Measurements from ENCODE around the gene VSTM4. TPM values are rescaled to one million over a fixed set of nuclear protein-coding genes. Genes with fewer than 3 reads are reported as not detected.

Gene VSTM4
- polyA plus RNA-seq, 1 experiment, result 4.4 TPM

GRCh38 chr10:49053998-49054692 lies 61.2 kb downstream of the VSTM4 start:
- H3K36me3 ChIP-seq (ENCODE audit: control insufficient read depth, insufficient read depth, low read length), result no peaks in the 10 kb centered on the region
- DNase-seq (ENCODE audit: low read depth), result no peak
- H3K4me3 ChIP-seq (ENCODE audit: low read depth, low read length), result no peak overlapping the region
- POLR2A ChIA-PET, result no interaction called here
- CTCF ChIA-PET, result interaction anchor here (1.4 kb wide), 1 partner anchor 16 kb away, joined by 3 read pairs; no protein-coding TSS in a partner anchor
- no peaks in the 10 kb centered on the region; the same call in 1 of the 2 replicates for H3K27me3 ChIP-seq (ENCODE audit: control insufficient read depth, insufficient read depth, low read length)
- TF ChIP-seq, protein P1, sequence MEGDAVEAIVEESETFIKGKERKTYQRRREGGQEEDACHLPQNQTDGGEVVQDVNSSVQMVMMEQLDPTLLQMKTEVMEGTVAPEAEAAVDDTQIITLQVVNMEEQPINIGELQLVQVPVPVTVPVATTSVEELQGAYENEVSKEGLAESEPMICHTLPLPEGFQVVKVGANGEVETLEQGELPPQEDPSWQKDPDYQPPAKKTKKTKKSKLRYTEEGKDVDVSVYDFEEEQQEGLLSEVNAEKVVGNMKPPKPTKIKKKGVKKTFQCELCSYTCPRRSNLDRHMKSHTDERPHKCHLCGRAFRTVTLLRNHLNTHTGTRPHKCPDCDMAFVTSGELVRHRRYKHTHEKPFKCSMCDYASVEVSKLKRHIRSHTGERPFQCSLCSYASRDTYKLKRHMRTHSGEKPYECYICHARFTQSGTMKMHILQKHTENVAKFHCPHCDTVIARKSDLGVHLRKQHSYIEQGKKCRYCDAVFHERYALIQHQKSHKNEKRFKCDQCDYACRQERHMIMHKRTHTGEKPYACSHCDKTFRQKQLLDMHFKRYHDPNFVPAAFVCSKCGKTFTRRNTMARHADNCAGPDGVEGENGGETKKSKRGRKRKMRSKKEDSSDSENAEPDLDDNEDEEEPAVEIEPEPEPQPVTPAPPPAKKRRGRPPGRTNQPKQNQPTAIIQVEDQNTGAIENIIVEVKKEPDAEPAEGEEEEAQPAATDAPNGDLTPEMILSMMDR (IDR thresholded peaks at IDR 0.05; ENCODE audit: insufficient read depth, low read depth, low read length), result no peak

GRCh38 chr10:49053053-49053997 lies 62.0 kb downstream of the VSTM4 start:
- Histone ChIP-seq H3K36me3 (ENCODE audit: control insufficient read depth, insufficient read depth, low read length) (no peaks in the 10 kb centered on the region), H3K4me3 (ENCODE audit: low read depth, low read length) (no peak overlapping the region), H3K27me3 (ENCODE audit: control insufficient read depth, insufficient read depth, low read length) (no peaks in the 10 kb centered on the region; the same call in 1 of the 2 replicates)
- CTCF ChIA-PET, result interaction anchor here (1.4 kb wide), 1 partner anchor 17 kb away, joined by 3 read pairs; no protein-coding TSS in a partner anchor
- no peak for DNase-seq (ENCODE audit: low read depth)
- TF ChIP-seq, protein P1 (IDR thresholded peaks at IDR 0.05; ENCODE audit: insufficient read depth, low read depth, low read length), result no peak
- POLR2A ChIA-PET, result no interaction called here

GRCh38 chr10:49052069-49052468 lies 63.3 kb downstream of the VSTM4 start:
- no peak for DNase-seq (ENCODE audit: low read depth)
- ChIA-PET POLR2A (no interaction called here), CTCF (interaction anchor here (0.6 to 0.8 kb wide), 2 partner anchors 183 to 361 kb away, joined by 3 to 4 read pairs; no protein-coding TSS in a partner anchor)
- no peaks in the 10 kb centered on the region for H3K36me3 ChIP-seq (ENCODE audit: control insufficient read depth, insufficient read depth, low read length)
- no peaks in the 10 kb centered on the region; the same call in 1 of the 2 replicates for H3K27me3 ChIP-seq (ENCODE audit: control insufficient read depth, insufficient read depth, low read length)
- no peak overlapping the region for H3K4me3 ChIP-seq (ENCODE audit: low read depth, low read length)
- TF ChIP-seq, protein P1 (IDR thresholded peaks at IDR 0.05; ENCODE audit: insufficient read depth, low read depth, low read length), result no peak

GRCh38 chr10:49050906-49051305 lies 64.4 kb downstream of the VSTM4 start:
- Histone ChIP-seq H3K27me3 (ENCODE audit: control insufficient read depth, insufficient read depth, low read length) (no peaks in the 10 kb centered on the region; the same call in 1 of the 2 replicates), H3K4me3 (ENCODE audit: low read depth, low read length) (no peak overlapping the region), H3K36me3 (ENCODE audit: control insufficient read depth, insufficient read depth, low read length) (no peaks in the 10 kb centered on the region)
- ChIA-PET CTCF (interaction anchor here (1.1 kb wide), 1 partner anchor 11 kb away, joined by 3 read pairs; no protein-coding TSS in a partner anchor), POLR2A (no interaction called here)
- no peak for DNase-seq (ENCODE audit: low read depth)
- TF ChIP-seq, protein P1 (IDR thresholded peaks at IDR 0.05; ENCODE audit: insufficient read depth, low read depth, low read length), result no peak

DNA sequence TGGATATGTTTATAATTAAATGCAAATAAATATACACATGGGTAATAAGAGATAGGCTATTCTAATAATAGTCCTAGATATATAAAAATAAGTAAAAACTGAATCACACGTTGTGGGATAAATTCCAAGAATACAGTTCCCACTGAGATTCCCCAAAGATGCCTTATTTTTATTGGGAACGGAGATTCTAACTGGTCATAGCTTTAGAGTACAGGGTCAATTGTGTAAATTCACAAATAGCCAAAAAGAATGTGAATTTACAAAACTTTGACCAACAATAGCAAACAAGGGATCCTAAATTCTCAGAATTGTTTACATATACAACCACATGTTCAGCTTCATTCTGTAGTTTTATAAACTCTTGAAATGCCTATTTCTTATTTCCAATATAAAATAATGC lies 65.0 kb downstream of the VSTM4 start:
- Histone ChIP-seq H3K4me3 (ENCODE audit: low read depth, low read length) (no peak overlapping the region), H3K27me3 (ENCODE audit: control insufficient read depth, insufficient read depth, low read length) (no peaks in the 10 kb centered on the region; the same call in 1 of the 2 replicates), H3K36me3 (ENCODE audit: control insufficient read depth, insufficient read depth, low read length) (no peaks in the 10 kb centered on the region)
- ChIA-PET POLR2A (no interaction called here), CTCF (interaction anchor here (1.1 to 1.2 kb wide), 2 partner anchors 11 to 14 kb away, joined by 3 to 5 read pairs; no protein-coding TSS in a partner anchor)
- DNase-seq (ENCODE audit: low read depth), result no peak
- TF ChIP-seq, protein P1 (IDR thresholded peaks at IDR 0.05; ENCODE audit: insufficient read depth, low read depth, low read length), result no peak
